Femur (tissue), 1 donor: ENCODE results near the gene TCERG1.

Experiments
- DNase-seq: peaks from one replicate; pipeline ENCODE4 v3.0.0-alpha.2; 2017

Gene TCERG1

DNA sequence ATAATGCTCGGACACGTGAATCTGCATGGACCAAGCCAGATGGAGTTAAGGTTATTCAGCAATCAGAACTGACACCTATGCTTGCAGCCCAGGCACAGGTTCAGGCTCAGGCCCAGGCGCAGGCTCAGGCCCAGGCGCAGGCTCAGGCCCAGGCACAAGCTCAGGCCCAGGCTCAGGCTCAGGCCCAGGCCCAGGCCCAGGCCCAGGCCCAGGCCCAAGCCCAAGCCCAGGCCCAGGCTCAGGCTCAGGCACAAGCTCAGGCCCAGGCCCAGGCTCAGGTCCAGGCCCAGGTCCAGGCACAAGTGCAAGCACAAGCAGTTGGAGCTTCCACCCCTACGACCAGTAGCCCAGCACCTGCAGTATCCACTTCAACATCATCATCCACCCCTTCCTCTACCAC lies 11.8 kb downstream of the TCERG1 start:
- DNase-seq = no peak

DNA sequence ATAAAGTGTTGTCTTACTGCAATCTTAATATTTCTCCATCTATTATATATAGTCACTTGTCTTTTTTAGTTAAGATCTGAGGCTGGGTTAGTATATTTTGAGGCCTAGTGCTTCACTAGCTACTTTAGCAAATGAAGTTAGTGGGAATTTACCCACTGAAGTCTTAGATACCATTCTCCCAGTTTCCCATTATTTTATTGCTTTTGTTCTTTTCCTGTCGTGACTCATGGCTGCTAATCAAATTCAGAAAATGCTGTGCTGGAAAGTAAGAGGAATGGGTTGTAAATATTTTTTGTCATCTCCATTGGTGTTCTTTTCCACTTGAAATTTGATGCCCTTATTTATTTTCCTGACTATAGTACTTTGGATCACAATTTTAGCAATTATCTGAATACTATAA lies 14.2 kb downstream of the TCERG1 start:
- DNase-seq = no peak

DNA sequence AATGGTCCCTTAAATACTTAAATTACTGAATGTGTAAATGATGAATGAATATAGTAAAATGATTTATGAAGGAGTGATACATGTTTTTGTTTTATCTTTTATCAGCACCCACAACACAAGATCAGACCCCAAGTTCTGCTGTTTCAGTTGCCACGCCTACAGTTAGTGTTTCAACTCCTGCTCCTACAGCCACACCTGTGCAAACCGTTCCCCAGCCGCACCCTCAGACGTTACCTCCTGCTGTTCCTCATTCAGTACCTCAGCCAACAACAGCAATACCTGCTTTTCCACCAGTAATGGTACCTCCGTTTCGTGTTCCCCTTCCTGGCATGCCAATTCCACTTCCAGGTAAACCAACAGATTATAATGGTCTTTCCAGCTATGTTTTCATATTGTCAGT lies 16.3 kb downstream of the TCERG1 start:
- no peak for DNase-seq

DNA sequence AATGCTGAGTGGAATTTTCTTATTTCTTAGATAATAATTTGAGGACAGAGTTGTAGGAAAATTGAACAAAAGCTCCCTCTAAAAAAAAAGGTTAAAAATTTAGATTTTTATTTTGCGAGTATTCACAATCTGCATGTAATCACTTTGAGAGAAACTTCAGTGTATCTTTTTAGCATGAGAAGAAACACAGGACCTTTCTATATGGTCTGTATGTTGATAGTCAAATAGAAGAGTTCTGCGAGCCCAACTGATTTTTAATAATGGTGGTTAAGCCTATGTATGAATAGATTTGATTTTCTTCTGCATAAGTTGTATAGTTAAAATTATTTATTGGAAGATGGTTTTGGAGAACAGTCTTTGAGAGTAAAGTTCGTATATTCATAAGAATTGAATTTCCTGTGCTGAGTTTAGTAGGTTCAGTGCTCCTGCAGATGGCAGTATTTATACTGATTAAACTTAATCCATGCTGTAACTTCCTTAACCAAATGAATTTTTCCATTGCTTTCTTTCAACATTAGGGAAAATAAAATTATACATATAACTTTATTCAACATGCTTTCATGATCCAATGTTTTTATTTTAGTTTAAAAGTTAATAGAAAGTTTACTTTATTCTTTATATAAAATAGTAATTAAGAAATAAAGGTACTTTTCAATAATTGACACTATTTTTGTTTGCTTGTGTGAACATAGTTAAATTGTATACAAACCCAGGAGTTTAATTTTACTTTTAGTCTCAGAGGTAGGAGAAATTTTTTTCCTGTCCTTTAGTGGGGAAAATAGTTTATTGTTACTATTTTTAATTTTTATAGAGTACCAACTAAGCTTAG lies 19.6 kb downstream of the TCERG1 start:
- no peak for DNase-seq

DNA sequence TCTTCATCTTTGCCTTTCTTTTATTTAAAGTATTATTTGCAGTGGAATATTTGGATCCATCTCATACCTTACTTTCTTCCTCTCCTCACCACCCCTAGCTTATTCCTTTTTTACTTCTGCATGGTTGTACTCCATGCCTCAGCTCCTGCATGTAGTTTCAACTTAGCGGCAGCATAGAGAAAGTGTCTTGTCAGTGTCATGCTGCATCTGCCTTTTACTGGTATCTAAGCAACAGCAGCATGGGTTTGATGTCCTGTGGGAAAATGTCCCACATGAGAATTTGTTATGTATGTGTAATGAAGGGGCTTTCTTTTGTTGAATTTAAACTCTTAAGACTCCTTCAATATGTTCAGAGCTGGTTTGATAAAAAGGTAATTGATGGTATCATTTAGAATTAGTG lies 20.6 kb downstream of the TCERG1 start:
- no peak for DNase-seq

DNA sequence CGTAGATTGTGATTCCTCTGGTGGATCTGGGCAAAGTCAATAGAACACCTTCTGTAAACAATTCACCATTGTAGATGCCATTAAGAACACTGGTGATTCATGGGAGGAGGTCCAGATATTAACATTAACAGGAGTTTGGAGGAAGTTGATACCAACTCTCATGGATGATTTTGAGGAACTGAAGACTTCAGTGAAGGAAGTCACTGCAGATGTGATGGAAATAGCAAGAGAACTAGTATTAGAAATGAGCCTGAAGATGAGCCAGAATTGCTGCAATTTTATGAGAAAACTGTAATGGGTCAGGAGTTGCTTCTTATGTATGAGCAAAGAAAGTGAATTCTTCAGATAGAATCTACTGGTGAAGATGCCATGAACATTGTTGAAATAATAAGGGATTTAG lies 26.9 kb downstream of the TCERG1 start:
- no peak for DNase-seq

DNA sequence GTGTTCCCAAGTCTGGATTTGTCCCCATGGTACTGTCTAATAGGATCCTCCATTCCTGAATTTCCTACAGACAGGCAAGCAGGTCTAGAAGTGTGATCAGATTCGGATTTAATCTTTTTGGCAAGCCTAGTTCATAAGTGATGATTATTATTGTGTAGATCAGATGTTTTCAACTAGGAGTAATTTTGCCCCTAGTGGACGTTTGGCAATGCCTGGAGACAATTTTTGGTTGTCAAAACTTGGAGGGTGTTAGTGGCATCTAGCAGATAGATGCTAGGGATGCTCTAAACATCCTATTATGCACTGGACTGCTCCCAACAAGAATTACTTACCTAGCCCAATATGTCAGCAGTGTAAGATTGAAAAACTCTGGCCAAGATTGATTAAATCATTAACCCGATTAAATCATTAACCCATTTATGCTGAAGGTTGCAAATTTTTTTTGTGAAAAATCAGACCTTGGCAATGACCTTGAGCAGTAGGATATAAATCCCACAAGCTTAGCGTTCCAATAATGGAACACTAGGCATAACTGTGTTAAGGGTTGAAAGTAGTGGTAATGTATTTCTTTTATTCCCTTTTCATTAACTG lies 28.2 kb downstream of the TCERG1 start:
- DNase-seq = no peak

DNA sequence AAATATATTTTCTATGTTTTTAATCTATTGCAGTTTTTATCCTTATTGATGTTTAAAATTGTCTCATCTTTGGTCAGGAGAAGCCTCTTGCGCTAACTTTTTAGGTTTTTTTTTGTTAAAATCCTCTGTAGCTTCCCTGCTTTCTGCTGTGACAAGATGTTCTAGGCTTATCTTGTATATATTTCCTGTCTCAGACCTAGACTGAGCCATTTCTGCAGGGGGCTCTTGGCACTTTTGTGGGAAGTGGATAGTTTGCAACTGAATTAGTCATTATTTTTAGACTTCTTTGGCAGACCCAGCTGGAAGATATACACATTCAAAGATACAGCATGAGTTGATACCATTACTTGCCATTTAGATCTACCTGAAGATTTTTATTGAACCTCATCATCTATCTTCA lies 28.8 kb downstream of the TCERG1 start:
- DNase-seq = no peak

DNA sequence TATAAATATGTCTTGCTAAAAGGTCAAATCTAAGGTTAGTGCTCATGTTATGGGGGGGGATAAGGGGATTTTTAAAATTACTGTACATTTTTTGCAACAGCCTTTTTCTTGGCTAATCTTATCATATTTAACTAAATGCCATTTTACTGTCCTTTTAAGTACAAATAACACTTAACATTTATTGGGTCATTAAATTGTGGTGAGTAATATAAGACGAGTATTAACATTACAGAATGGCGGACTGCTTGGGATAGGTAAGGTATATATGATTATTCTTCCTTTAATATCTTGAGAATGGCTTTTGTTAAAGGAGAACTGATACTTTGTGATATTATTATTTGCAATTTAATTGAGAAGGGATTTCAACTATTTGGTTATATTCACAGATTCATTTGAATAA lies 35.6 kb downstream of the TCERG1 start:
- no peak for DNase-seq

DNA sequence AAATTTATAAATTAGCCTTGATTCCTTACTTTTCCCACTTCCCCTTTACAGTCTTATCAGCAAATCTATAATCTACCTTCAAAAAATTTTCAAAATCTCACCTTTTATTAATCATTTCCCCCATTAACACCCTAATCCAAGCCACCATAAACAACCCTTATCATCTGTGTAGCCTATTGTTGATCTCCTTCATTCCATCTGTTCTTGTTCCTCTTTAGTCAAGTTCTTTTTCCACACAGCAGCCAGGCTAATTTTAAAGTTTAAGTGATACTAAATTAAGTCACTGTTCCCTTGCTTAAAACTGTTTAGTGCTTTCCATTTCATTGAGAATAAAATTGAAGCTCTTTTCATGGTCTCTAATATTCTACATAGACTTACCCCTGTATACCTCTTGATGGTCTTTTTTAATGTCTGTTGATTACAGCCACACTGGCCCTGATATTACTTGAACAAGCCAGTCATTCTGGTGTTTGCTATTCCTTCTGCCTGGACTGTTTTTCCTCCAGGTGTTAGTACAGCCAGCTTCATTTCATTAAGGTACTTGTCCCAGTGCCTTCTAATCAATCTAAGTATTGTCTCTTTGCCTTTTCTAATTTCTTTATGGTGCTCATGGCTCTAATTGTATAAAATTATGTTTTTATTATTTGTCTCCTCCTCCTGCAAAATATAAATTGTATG lies 37.7 kb downstream of the TCERG1 start:
- DNase-seq = no peak

DNA sequence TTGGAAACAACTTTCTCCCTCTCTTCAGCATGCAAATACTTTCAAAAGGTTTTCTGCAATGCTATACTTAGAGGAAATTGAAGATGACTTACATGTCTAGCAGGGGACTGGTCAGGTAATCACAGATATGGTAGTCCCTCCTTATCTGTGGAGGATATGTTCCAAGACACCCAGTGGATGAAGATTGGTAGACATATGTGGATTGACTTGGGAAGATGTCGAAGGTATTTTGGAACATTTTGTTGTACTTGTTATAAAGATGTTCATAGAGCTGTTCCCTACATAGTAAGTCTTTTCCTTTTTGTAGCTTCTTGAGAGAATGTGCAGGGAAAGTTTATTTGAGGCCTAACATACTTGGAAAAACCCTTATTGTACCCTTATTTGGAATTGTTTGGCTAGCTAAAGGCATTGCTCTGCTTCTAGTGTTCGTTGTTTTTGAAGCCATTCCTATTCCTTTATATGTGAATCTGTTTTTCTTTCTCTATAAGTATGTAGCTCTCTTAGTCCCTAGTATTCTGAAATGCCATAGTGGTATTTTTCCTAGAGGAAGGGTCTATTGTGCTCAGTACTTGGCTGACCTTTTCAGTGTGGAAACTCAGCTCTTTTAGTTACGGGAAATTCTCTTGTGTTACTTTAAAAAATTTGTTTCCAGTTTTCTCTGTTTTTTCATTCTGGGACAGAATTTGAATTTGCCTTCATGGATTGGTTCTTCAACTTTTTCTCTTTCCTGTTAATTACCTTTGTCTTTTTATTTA lies 43.1 kb downstream of the TCERG1 start:
- DNase-seq = no peak

DNA sequence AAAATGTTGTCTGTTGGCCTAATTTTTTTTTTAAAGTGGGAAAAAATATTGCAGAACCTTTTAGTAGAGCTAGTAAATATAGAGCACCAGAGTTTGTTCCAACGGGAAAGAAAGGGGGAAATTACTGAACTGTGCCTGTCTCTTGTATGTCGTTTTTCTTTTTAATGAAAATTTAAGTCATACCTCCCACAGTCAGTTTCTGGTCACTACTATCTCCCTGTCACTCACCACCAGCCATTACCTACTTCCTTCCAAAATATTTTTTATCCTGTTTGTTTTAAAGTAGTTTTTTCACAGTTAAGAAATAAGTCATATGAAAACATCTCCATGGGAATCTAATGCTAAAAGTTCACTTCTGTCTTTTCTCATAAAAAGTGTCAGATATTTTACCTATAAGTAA lies 47.5 kb downstream of the TCERG1 start:
- DNase-seq = no peak

DNA sequence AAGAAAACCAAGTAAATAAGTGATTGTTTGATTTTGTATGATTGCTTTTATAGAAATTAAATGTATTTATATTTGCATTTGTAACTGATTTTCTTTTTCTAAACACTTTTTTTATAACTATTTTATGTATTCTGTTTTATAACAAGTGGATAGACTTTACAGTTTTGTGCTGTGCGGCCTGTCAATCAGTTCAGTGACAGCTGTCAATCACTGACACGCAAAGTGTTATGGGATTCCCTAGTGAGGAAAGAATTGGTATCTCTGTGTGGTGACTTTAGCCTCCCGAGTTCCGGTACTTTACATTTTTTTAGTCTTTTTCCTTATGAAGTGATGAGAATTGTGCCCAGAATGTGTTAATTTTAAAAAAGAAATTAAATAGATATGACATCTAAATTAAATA lies 52.5 kb downstream of the TCERG1 start:
- no peak for DNase-seq

DNA sequence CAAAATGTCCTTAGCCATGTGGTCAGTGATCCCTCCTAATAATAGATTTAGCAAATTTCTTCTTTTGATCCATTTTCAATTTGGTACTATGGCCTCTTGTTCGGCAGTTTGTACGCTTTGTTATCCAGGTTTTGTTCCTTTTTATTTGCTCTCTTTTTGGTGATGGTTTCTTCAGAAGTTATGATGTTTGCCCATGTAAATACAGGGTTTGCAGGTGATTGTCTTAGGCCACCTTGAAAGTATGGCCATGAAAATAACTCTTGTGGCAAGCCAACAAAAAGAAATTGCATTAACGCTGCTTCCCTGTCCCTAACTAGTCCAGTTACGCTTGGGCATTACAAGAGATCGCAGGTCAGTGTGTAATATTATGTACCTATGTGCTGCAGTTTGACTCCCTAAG lies 60.3 kb downstream of the TCERG1 start:
- no peak for DNase-seq

DNA sequence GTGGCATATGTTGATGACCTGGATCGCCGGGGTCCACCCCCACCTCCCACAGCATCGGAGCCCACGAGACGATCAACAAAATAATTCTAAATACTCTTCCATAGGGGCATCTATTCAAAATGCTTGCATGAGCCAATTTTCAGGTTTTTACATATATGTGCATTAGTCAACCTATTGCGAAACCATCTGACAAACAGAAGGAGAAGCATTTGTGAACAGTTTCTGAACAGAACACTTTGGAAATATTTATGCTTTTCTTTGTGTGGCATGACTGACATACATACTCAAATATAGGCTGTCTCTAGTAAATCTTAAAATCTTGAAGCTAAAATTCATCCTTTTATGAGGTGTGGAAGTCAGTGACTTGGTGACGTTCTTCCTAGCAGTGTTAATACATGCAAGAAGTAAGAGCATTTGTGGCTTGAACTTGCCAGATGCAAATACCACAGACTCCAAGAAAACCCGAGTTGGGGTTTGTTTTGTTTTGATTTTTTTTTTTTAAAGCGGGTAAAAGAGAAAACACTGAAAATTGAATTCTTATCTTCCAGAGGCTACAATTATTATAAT lies 63.5 kb downstream of the TCERG1 start:
- DNase-seq = no peak

DNA sequence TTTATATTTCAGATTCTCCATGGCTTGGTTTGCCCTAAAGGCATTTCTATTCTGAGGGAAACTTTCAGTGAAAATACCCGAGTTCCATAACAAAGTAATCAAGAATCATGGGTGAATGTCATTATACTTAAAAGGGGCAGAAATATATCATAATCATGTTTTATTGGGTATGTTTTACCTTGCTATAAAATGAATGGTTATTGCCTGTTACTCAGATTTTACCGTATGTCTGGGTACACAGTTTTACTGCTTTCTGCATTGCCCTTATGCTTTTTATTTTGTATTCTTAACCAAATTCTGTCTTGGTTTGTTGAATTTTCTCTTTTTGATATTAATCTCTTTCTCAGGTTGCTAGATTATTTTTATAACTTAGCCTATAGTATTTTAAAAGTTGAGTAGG lies 66.3 kb downstream of the TCERG1 start:
- no peak for DNase-seq

DNA sequence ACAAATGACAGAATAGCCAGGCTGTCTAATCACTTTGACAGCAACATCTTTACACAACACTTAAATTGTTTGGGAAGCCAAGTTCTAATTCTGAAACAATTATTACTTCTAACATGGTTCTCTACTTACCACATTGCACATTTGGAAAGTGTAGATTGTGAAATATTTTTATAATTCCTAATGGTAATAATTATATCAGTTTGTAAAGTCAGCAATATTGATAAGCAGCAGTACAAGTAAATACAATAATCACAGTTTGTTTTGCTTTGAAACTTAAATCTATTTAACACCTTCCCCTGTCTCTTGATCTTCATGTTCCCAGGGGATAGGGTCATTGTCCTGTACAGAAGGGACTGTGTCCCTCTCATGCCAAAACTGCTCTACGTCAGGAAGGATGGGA lies 67.4 kb downstream of the TCERG1 start:
- no peak for DNase-seq

DNA sequence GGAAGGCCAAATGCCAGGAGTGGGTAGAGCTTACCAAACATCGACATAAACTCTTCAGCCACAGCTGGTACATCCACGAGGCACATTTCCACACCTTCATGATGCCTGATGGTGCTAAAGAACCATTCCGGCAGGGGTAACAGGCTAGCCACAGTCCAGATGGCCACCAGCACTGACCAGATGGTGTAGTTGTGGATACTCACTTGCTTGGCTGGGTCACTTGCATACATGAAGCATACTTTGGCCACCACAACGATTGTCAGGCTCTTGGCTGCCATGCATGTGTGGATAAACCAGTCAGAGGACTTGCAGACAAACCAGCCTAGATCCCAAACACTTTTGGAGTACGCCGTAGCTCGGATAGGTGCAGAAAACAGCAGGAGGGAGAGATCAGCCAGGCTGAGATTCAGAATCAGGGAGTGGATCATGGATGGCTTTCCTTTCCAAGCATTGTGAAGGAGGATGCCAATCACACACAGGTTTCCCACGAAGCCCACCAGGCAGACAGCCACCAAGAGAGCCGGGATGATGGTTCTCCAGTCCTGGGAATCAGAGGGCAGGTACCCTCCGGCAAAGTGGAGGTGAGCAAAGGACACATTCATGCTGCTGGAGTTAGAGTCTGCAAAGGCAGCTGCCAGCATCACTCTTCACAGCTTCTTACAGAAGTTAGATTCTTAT lies 68.5 kb downstream of the TCERG1 start:
- DNase-seq = no peak

DNA sequence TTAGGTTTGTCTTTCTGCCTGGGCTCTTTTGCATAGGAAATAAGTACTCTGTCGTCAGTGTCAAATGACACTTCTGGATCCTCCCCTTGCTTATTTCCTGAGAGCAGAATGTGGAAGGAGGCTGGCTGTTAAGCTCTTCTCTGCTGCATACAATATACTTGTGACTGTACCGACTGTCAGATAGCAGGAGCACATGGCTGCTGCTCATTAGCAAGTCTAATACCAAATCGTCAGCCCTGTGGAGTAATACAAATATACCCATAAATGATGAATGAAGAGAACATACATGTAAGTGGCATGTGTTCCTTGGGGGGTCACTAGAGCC lies 69.0 kb downstream of the TCERG1 start, which contains the start of gene GPR151:
TSS of gene GPR151 (minus strand) at position 40 of the 325 bp plus-strand sequence. CDS start 77 bp downstream, outside the sequence.
- no peak for DNase-seq

DNA sequence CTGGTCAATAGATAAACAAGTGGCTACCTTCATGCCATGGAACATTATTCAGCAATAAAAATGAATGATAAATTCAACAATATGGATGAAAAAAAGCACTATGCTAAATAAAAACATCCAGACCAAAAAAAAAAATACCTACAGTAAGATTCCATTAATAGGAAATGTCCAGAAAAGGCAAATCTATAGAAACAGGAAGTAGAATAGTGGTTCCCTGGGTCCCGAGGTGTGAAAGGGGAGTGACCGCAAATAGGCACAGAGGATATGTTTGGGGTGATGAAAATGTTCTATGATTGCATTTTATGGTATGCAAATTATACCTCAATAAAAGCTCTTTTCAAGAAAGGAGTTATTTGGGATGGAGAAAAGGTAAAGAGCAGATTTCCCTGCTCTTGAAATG lies 72.4 kb downstream of the TCERG1 start:
- DNase-seq = no peak

DNA sequence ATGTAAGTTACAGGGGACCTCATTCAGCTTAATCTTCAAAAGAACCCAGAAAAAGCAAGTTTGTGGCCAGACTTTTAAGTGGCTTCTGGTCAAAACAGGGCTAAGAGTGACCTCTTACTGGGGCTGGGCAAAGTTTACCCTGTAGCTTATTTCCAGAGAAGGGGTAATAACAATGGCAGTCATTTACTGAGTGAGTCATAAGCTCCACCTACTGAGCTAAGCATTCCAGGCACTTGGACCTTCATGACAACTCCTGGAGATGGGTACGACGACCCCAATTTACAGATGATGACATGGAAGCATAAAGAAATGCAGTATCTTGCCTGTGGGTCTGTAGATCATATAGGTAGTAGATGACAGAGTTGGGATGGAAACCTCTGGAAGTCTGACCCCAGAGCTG lies 73.6 kb downstream of the TCERG1 start:
- no peak for DNase-seq

DNA sequence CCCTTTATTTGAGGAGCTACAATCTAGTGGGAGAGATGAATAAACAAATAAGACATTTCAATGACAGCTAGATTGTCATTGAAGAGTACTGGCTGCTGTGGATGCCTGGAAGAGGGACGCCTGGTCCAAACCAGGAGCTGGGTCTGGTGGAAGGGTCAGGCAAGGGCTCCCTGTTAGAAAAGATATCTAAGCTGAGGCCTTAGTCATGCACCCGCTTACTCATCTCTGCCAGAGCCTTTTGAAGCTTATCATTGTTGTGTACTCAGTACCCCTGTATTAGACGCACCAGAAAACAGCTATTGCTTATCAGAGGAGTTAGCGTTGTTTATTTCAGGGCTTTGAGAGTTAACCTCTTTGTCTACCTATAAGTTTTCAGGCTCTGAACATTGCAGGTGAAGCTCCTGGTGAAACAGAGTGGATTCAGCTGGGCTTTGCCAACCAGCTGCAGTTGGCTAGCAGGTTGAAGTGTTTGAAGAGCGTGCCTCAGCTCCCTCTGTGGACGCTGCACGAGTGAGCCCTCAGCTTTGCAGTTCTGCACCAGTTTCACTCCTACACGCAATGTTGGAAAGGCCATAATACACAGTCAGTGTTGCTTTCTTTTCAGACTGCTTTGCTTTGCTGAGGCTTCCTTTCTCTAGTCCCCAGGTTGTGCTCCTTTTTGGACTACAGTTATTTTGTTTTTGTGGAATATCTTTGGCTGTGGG lies 74.4 kb downstream of the TCERG1 start:
- no peak for DNase-seq
